HepG2 (cell line): Measurements from ENCODE around the gene PCSK5. TPM values are rescaled to one million over a fixed set of nuclear protein-coding genes. Genes with fewer than 3 reads are reported as not detected.

Experiments used
- AGO1 ChIP-seq: fragments of 200-400 bp; formaldehyde crosslinking; IDR thresholded peaks from 2 replicates; pipeline ENCODE4 v1.6.1; 2017; ENCODE audit warnings: mild to moderate bottlenecking, low read depth, low read length, moderate library complexity; ENCODE audit not compliant: poor library complexity, severe bottlenecking
- CREM ChIP-seq, 2 experiments: sonication (generic) in 1 of 2; formaldehyde crosslinking in 1 of 2; IDR thresholded peaks; 2 replicates each; pipeline versions ENCODE4 v1.4.0 to v1.6.1; 2016 to 2020; ENCODE audit warnings: antibody characterized with exemption in 1 of 2, mild to moderate bottlenecking in 1 of 2, missing genetic modification reagents in 1 of 2
- EP300 ChIP-seq, 3 experiments: sonication (generic) in 1 of 3; formaldehyde crosslinking in 1 of 3; IDR thresholded peaks; 2 replicates each; pipeline versions ENCODE4 v1.5.1 to v1.6.1; 2011 to 2020; ENCODE audit warnings: low read depth in 2 of 3, low read length in 2 of 3, borderline replicate concordance in 1 of 3, improper control_type of control experiment in 1 of 3, mild to moderate bottlenecking in 1 of 3, missing genetic modification reagents in 1 of 3, moderate library complexity in 1 of 3
- SIN3A ChIP-seq: IDR thresholded peaks from 2 replicates; pipeline ENCODE4 v1.6.1; 2011; ENCODE audit warnings: low read depth, mild to moderate bottlenecking, control low read depth, low read length, borderline replicate concordance
- ZNF383 ChIP-seq: sonication (generic); formaldehyde crosslinking; IDR thresholded peaks from 2 replicates; pipeline ENCODE4 v1.4.0; 2020; ENCODE audit warnings: missing genetic modification reagents, mild to moderate bottlenecking, borderline replicate concordance
- ZNF746 ChIP-seq: sonication (generic); formaldehyde crosslinking; IDR thresholded peaks from 2 replicates; pipeline ENCODE4 v1.8.0; 2022; ENCODE audit warnings: mild to moderate bottlenecking, missing genetic modification reagents
- ZNF776 ChIP-seq: sonication (generic); formaldehyde crosslinking; IDR thresholded peaks from 2 replicates; pipeline ENCODE4 v1.4.0; 2020; ENCODE audit warnings: mild to moderate bottlenecking, missing genetic modification reagents
- polyA plus RNA-seq, 8 experiments: library from polyadenylated mRNA; depleted of rRNA in 3 of 8; stranded (reverse) in 7 of 8; unstranded in 1 of 8; fragments of >200 nt; fragmentation: Illumina TruSeq in 4 of 8; extraction: Trizol in 4 of 8; gene quantifications; 2 replicates each; pipeline versions ENCODE4 v1.2.1 to v1.2.3, GENCODE V29; 2011 to 2016; ENCODE audit warnings: low read depth in 4 of 8, missing spikeins in 1 of 8, mixed read lengths in 1 of 8; ENCODE audit not compliant: insufficient read depth in 1 of 8
- total RNA-seq, 5 experiments: library from RNA; depleted of rRNA; stranded (reverse); fragments of >200 nt; fragmentation: Illumina TruSeq; extraction: Trizol; gene quantifications; 2 replicates each; pipeline ENCODE4 v1.2.3, GENCODE V29; 2016; ENCODE audit warnings: low read depth in 1 of 5
- TF ChIP-seq, protein P1 (sequence below), 2 experiments: fragments of 450-650 bp in 1 of 2; sonication (generic) in 1 of 2; formaldehyde crosslinking in 1 of 2; IDR thresholded peaks; 2 replicates each; pipeline versions ENCODE4 v1.6.1 to v1.8.0; 2016 to 2022; ENCODE audit warnings: antibody characterized with exemption in 1 of 2, mild to moderate bottlenecking in 1 of 2, missing genetic modification reagents in 1 of 2
- TF ChIP-seq, protein P2 (sequence below): sonication (generic); formaldehyde crosslinking; IDR thresholded peaks from 2 replicates; pipeline ENCODE4 v1.5.1; 2020; ENCODE audit warnings: missing genetic modification reagents, mild to moderate bottlenecking, borderline replicate concordance
- TF ChIP-seq, protein P3 (sequence below): IDR thresholded peaks from 2 replicates; pipeline ENCODE4 v1.6.1; 2018; ENCODE audit warnings: missing genetic modification reagents, mild to moderate bottlenecking, missing compliant biosample characterization
- TF ChIP-seq, protein P4 (sequence below): sonication (generic); formaldehyde crosslinking; IDR thresholded peaks from 2 replicates; pipeline ENCODE4 v1.8.1; 2023; ENCODE audit warnings: mild to moderate bottlenecking, moderate library complexity, missing genetic modification reagents

PCSK5 gene
- total and polyA plus RNA-seq, 2 of the 13 experiments (the other 11 are each of a cell fraction or from before 2014, with no cell fraction given) = 0.55 to 0.66 TPM

DNA sequence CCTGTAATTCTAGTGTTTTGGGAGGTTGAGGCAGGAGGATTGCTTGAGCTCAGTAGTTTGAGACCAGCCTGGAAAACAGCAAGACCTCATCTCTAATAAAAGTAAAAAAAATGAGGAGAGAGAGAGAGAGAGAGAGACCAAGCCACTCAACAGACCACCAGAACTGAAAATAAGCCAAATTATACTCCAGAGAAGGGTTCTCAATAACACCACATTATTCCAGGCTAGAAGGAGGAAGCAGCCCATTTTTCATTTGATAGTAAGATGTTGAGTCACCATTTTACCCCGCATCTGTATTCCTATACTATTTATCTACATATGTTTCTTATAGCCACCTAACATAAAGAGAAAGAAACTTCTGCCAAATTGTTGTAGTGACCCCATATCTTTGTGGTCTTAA, 134.8 kb downstream of the PCSK5 start (continued):
- TF ChIP-seq, protein P1, sequence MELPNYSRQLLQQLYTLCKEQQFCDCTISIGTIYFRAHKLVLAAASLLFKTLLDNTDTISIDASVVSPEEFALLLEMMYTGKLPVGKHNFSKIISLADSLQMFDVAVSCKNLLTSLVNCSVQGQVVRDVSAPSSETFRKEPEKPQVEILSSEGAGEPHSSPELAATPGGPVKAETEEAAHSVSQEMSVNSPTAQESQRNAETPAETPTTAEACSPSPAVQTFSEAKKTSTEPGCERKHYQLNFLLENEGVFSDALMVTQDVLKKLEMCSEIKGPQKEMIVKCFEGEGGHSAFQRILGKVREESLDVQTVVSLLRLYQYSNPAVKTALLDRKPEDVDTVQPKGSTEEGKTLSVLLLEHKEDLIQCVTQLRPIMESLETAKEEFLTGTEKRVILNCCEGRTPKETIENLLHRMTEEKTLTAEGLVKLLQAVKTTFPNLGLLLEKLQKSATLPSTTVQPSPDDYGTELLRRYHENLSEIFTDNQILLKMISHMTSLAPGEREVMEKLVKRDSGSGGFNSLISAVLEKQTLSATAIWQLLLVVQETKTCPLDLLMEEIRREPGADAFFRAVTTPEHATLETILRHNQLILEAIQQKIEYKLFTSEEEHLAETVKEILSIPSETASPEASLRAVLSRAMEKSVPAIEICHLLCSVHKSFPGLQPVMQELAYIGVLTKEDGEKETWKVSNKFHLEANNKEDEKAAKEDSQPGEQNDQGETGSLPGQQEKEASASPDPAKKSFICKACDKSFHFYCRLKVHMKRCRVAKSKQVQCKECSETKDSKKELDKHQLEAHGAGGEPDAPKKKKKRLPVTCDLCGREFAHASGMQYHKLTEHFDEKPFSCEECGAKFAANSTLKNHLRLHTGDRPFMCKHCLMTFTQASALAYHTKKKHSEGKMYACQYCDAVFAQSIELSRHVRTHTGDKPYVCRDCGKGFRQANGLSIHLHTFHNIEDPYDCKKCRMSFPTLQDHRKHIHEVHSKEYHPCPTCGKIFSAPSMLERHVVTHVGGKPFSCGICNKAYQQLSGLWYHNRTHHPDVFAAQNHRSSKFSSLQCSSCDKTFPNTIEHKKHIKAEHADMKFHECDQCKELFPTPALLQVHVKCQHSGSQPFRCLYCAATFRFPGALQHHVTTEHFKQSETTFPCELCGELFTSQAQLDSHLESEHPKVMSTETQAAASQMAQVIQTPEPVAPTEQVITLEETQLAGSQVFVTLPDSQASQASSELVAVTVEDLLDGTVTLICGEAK (IDR thresholded peaks at IDR 0.05) = no peak
- TF ChIP-seq, protein P1 (CRISPR knock-in tag; IDR thresholded peaks at IDR 0.05) = no peak
- TF ChIP-seq AGO1 (no peak), SIN3A (no peak), ZNF776 (CRISPR knock-in tag) (no peak), ZNF383 (CRISPR knock-in tag) (no peak), EP300 (IDR thresholded peaks at IDR 0.05; ENCODE audit: low read depth in 2 of 2, low read length in 2 of 2) (no peak), EP300 (CRISPR knock-in tag; IDR thresholded peaks at IDR 0.05; ENCODE audit: borderline replicate concordance) (no peak), CREM (IDR thresholded peaks at IDR 0.05) (no peak), CREM (CRISPR knock-in tag; IDR thresholded peaks at IDR 0.05) (no peak), ZNF746 (CRISPR knock-in tag) (no peak)
- TF ChIP-seq, protein P2, sequence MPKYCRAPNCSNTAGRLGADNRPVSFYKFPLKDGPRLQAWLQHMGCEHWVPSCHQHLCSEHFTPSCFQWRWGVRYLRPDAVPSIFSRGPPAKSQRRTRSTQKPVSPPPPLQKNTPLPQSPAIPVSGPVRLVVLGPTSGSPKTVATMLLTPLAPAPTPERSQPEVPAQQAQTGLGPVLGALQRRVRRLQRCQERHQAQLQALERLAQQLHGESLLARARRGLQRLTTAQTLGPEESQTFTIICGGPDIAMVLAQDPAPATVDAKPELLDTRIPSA (CRISPR knock-in tag) = no peak
- TF ChIP-seq, protein P3, sequence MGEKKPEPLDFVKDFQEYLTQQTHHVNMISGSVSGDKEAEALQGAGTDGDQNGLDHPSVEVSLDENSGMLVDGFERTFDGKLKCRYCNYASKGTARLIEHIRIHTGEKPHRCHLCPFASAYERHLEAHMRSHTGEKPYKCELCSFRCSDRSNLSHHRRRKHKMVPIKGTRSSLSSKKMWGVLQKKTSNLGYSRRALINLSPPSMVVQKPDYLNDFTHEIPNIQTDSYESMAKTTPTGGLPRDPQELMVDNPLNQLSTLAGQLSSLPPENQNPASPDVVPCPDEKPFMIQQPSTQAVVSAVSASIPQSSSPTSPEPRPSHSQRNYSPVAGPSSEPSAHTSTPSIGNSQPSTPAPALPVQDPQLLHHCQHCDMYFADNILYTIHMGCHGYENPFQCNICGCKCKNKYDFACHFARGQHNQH (CRISPR knock-in tag) = no peak
- TF ChIP-seq, protein P4, sequence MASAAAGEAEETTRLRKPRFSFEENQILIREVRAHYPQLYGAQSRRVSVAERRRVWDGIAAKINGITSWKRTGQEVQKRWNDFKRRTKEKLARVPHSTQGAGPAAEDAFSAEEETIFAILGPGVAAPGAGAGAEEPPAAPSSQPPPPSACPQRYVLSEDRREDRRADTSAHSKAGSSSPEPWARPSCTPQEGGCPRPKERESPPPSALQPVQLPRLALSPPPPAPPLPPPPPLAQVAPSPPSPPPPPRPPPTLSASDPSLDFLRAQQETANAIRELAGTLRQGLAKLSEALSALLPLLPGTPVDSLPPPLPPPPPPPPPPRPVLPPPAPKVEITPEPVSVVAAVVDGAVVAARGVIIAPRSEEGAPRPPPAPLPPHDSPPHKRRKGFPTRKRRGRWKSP (CRISPR knock-in tag) = no peak
